GM18498 (cell line): Measurements from ENCODE around the gene QSOX2.

Source experiments
- ATAC-seq: cut with Tn5 transposase; IDR thresholded peaks from one replicate; pipeline ENCODE4 v1.9.1; 2021; ENCODE audit warnings: mild to moderate bottlenecking, moderate library complexity; ENCODE audit not compliant: unreplicated experiment

The QSOX2 gene

DNA sequence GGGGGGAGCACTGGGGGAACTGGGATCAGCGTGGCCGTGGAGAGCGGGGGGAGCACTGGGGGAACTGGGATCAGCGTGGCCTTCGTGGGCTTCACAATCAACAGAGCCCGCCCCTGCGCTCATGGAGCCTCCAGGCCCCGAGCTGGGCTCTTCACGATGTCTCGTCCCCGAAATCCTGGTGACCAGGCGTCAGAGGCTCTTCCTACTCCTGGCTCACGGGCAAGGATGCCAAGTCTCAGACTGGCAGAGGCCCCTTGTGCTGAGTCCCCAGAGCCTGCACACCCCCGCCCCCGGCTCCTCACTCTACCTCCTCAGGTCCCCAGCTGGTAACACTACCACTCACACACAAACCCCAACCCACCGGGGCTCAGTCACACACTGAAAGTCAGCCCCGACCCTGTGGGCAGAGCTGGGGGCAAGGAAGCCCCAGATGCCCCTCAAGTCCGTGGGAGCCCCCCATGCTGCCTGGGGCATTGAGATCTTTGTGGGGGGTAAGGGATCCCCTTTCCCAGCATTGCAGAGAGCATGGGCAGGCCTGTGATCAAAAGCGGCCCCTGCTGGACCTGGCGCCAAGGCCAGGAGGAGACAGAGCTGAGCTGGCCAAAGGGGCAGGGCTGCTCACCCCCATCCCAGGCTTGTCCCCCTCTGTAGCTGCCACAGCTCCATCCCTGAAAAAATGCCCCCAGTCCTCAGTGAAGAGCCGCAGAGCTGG, 67.4 kb downstream of the QSOX2 start:
- ATAC-seq = no peak

GRCh38 chr9:136177224-136177623, 68.4 kb downstream of the QSOX2 start:
- no peak for ATAC-seq

GRCh38 chr9:136175616-136176197, 69.9 kb downstream of the QSOX2 start:
- ATAC-seq = no peak

DNA sequence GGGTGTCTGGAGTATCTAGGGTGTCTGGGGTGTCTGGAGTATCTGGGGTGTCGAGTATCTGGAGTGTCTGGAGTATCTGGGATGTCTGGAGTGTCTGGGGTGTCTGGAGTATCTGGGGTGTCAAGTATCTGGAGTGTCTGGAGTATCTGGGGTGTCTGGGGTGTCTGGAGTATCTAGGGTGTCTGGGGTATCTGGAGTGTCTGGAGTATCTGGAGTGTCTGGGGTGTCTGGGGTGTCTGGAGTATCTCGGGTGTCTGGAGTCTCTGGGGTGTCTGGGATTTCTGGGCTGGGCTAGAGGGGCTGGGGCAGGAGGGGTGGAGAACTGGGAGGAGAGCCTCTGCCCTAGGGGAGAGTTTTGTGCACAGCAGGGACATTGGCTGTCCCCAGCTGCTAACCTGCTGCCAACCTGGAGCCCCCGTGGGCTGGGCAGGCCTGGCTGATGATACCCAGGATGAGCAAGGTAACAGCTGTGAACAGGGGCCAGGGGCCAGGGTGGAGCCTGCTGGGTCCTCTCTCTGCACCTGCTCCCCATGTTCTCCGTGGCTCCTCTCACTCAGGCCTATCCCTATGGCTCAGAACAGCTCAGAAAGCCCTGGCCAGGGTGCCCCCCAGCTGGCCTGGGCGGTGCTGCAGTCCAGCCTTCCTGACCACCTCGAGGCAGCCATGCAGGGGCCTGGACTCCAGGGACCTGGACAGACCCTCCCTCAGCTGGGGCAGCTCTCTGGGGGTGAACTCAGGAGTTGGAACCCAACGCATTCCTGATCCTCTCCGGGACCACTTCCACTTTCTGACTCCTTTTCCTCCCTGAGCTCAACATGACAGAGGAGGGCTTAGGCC, 70.6 kb downstream of the QSOX2 start:
- ATAC-seq = no peak

DNA sequence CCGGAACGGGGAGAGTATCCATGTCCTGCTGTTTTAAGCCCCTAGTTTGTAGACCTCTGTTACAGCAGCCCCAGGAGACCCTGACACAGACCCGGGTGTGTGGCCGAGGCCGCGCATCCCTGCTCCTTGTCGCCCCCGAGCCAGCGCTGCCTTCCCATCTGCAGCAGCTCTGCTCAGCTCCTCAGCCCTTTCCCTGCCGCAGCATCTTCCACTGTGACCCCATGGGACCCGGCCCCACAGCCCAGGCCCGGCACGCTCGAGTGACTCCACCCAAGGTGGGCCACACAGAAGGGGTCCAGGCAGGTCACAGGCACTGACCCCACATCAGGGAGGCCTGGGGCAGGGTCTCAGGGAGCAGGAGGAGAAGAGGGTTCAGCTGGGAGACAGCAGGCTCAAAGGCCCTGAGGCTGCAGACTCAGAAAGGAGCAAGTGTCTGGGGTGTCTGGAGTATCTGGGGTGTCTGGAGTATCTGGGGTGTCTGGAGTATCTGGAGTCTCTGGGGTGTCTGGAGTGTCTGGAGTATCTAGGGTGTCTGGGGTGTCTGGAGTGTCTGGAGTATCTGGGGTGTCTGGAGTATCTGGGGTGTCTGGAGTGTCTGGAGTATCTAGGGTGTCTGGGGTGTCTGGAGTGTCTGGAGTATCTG, 71.8 kb downstream of the QSOX2 start:
- no peak for ATAC-seq

DNA sequence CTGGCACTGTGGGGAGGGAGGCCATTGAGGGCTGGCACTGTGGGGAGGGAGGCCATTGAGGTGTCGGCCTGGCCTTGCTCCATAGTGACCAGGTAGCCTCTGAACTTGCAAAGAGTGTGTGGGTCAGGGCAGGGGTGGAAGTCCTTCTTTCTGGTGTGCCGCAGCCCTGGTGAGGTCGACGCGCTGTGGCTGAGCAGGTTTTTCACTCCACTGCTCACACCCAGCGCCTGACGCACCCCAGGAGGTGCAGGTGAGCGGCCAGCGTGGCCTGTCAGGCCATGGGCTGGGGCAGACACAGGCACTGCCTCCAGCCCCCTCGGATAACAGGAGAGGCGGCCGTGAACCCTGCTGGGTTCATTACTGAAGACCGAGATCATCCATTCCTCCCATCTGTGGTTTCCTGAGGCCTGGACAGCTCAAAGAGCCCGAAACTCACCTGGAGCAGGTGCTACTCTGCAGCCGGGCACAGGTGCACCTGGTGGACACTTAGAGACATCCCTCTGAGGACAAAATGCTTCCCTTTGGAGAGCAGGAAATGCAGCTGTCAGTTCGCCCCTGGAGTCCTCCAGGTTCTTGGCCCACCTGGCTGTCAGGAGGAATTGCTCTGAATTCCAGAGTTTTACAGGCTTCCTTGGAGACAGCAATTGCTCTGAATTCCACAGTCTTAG, 73.1 kb downstream of the QSOX2 start:
- no peak for ATAC-seq

DNA sequence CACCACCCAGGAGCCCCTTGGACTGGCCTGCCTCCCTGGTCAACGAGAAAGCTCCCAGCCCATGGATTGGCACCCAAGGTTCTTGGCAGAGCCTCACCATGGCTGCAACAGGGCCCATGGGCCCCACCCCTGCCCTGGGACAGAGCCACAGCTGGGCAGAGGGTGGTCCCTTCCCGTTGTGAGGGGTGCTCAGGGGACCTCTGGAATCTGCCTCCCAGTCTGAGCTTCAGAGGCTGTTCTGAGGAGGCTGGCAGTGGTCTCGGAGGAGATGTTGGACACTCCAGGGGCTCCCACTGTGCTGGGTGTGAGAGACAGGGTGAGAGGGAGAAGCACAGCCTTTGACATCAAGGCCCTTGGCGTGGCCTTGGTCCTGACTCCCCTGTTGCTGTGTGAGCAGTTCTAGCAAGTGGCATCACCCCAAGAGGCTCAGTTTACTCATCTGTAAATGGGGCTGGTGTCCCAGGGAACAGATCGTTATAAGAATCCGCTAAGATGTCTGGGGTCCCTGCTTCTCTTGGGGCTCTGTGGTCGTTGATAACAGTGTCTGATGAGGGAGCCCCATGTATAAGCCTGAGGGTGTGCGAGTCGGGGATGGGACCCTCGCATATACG, 73.7 kb downstream of the QSOX2 start:
- ATAC-seq = no peak

- ATAC-seq = no peak
These were observed 74.4 kb downstream of the QSOX2 start for GRCh38 chr9:136171009-136171800.

DNA sequence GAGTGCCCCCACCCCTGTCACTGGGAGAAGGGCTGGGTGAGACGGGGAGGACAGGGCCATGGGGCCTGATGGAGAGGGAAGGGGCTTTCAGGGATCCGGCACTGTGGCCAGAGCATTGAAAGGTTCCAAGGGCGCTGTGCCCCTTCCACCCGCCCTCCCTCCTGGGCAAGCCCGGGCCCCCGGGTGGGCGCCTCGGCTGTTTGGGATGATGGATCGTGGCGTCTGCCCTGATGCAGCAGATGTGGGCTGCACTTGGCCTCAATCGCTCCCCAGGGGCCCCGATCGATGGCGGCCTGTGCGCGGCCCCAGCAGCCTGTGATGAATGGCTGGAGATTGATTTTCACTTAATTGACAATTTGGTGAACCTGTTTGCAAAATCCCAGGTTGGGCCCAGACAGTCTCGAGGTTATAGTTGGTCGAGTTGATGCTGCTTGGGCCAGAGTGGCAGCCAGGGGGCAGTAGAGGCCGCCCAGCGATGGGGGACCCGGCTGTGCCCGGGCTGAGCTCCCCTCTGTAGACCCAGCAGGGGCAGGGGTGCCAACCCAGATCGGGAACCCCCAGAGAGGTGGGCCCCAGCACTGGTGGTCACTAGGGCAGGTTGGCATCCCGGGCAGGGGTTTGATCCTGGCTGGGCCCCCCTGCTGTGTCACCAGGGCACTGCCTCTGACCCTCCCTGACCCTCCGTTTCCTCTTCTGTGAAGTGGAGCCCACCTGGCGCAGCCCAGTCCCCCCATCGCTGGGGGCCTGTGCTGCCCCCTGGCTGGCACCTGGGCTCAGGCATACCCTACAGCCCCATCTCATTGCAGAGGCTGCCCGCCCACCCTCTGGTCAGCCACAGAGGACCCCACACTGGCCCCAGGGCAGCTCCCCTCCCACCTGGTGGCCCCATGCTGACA, 75.4 kb downstream of the QSOX2 start:
- ATAC-seq = no peak

DNA sequence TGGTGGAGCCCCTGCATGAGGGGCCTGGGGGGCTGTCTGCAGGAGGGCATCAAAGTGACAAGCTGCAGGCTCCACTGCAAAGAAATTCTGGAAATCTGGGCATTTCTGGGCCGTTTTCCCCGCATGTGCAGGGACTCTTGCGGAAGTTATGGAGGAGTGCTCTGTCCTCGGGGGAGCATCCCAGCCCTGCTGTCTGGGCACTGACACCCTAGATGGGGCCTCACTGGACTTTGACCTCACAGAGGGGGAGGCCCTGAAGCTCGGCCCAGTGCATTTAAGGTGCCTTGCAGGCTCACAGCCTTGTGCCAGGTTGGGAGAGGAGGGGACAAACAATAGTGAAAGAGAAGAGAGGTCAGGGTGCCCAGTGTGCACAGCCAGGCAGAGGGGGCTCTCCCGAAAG, 76.1 kb downstream of the QSOX2 start:
- no peak for ATAC-seq

DNA sequence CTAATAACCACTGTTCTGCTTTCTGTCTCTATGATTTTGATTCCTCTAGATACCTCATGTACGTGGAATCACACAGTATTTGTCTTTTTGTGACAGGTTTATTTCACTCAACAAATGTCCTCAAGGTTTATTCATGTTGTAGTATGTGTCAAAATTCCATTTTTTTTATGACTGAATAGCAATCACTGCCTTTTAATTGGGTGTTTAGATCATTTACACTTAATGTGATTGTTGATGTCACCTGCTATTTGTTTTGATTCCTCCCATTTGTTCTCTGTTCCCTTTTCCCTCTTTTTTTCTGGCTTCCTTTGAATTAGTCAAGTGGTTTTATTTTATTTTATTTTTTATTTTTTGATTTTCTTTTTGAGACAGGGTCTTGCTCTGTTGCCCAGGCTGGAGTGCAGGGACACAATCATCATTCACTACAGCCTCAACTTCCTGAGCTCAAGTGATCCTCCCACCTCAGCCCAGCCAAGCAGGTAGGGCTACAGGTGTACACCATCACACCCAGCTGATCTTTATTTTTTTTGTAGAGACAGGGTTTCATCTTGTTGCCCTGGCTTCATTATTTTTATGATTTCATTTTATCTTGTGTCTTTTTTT, 82.3 kb downstream of the QSOX2 start:
- no peak for ATAC-seq

DNA sequence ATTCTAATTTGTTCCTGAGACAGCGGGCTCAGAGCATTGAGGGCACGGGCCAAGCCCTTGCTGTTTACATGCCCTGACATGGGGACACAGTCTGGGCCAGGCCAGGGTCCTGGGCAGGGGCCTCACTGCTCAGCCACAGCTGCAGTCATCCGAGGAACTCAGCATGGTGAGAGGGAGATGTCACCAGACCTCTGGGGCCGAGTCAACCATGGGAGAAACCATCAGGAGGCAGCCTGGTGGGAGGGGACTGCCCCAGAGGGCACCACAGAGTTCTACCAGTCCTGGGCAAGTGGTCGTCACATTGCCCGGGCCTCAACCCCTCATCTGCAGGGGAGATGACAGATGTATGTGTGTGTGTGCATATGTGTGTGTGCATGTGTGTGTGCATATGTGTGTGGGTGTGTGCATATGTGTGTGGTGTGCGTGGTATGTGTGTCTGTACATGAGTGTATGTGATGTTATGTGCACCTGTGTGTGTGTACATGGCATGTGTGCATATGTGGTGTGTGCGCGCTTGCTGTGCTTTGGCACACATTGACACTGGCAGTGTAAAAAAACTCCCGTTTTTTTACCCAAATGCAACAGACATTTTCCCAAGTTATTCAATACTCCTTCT, 84.5 kb downstream of the QSOX2 start:
- no peak for ATAC-seq

GRCh38 chr9:136160381-136160841, 85.2 kb downstream of the QSOX2 start:
- ATAC-seq = no peak

- ATAC-seq = no peak
These were observed 85.8 kb downstream of the QSOX2 start for GRCh38 chr9:136159851-136160250.

GRCh38 chr9:136157477-136158265, 87.9 kb downstream of the QSOX2 start:
- ATAC-seq = no peak
